ENCODE measurements around the gene COG5. TPM values are rescaled to one million over a fixed set of nuclear protein-coding genes. Genes with fewer than 3 reads are reported as not detected.

Gene COG5
- total RNA-seq, 1 experiment from 2014 or later, result 32.2 TPM

GRCh38 chr7:107396081-107396480 is 167.6 kb downstream of the COG5 start:
- H3K9me3 ChIP-seq (ENCODE audit: low read depth, low read length, poor library complexity, severe bottlenecking), result no peaks in the 10 kb centered on the region
- intact Hi-C loops (cut with micrococcal nuclease; ENCODE audit: unreplicated experiment), result no loop called here
- H3K36me3 ChIP-seq (ENCODE audit: insufficient read depth, low read length, poor library complexity, severe bottlenecking), result no peaks in the 10 kb centered on the region
- H3K27me3 ChIP-seq (replicated peaks; ENCODE audit: insufficient read depth, low read depth, low read length, poor library complexity), result no peaks in the 10 kb centered on the region
- TF ChIP-seq EZH2 (IDR thresholded peaks at IDR 0.05; ENCODE audit: borderline replicate concordance, low read depth, low read length, poor library complexity, severe bottlenecking) (no peak), CTCF (conservative IDR thresholded peaks at IDR 0.05; ENCODE audit: low read depth, low read length) (no peak)
- no peak overlapping the region for H3K4me3 ChIP-seq (ENCODE audit: low read depth, low read length, poor library complexity, severe bottlenecking)
- ChIA-PET CTCF (no interaction called here), POLR2A (ENCODE audit: low non-redundant PET) (no interaction called here)
- BruUV-seq (replicated peaks), result no TSS peak
- DNase-seq (ENCODE audit: low spot score), result no peak
- no peaks in the 10 kb centered on the region for H3K4me1 ChIP-seq (ENCODE audit: insufficient read depth, low read length, poor library complexity, severe bottlenecking)
- H3K27ac ChIP-seq (ENCODE audit: low read depth, low read length, poor library complexity, severe bottlenecking), result no peak overlapping the region

GRCh38 chr7:107394831-107395230 is 168.9 kb downstream of the COG5 start:
- ChIA-PET CTCF (no interaction called here), POLR2A (ENCODE audit: low non-redundant PET) (no interaction called here)
- no peaks in the 10 kb centered on the region for H3K27me3 ChIP-seq (replicated peaks; ENCODE audit: insufficient read depth, low read depth, low read length, poor library complexity)
- intact Hi-C loops (cut with micrococcal nuclease; ENCODE audit: unreplicated experiment), result no loop called here
- no peak overlapping the region for H3K27ac ChIP-seq (ENCODE audit: low read depth, low read length, poor library complexity, severe bottlenecking)
- TF ChIP-seq CTCF (conservative IDR thresholded peaks at IDR 0.05; ENCODE audit: low read depth, low read length), result no peak
- no peak for TF ChIP-seq EZH2 (IDR thresholded peaks at IDR 0.05; ENCODE audit: borderline replicate concordance, low read depth, low read length, poor library complexity, severe bottlenecking)
- H3K4me3 ChIP-seq (ENCODE audit: low read depth, low read length, poor library complexity, severe bottlenecking), result no peak overlapping the region
- no TSS peak for BruUV-seq (replicated peaks)
- DNase-seq (ENCODE audit: low spot score), result no peak
- H3K36me3 ChIP-seq (ENCODE audit: insufficient read depth, low read length, poor library complexity, severe bottlenecking), result no peaks in the 10 kb centered on the region
- H3K4me1 ChIP-seq (ENCODE audit: insufficient read depth, low read length, poor library complexity, severe bottlenecking), result no peaks in the 10 kb centered on the region
- H3K9me3 ChIP-seq (ENCODE audit: low read depth, low read length, poor library complexity, severe bottlenecking), result no peaks in the 10 kb centered on the region

GRCh38 chr7:107394276-107394675 is 169.4 kb downstream of the COG5 start:
- H3K4me3 ChIP-seq (ENCODE audit: low read depth, low read length, poor library complexity, severe bottlenecking), result no peak overlapping the region
- ChIA-PET POLR2A (ENCODE audit: low non-redundant PET) (no interaction called here), CTCF (no interaction called here)
- H3K36me3 ChIP-seq (ENCODE audit: insufficient read depth, low read length, poor library complexity, severe bottlenecking), result no peaks in the 10 kb centered on the region
- TF ChIP-seq EZH2 (IDR thresholded peaks at IDR 0.05; ENCODE audit: borderline replicate concordance, low read depth, low read length, poor library complexity, severe bottlenecking) (no peak), CTCF (conservative IDR thresholded peaks at IDR 0.05; ENCODE audit: low read depth, low read length) (no peak)
- no peaks in the 10 kb centered on the region for H3K27me3 ChIP-seq (replicated peaks; ENCODE audit: insufficient read depth, low read depth, low read length, poor library complexity)
- H3K9me3 ChIP-seq (ENCODE audit: low read depth, low read length, poor library complexity, severe bottlenecking), result no peaks in the 10 kb centered on the region
- BruUV-seq (replicated peaks), result no TSS peak
- intact Hi-C loops (cut with micrococcal nuclease; ENCODE audit: unreplicated experiment), result no loop called here
- no peak overlapping the region for H3K27ac ChIP-seq (ENCODE audit: low read depth, low read length, poor library complexity, severe bottlenecking)
- no peaks in the 10 kb centered on the region for H3K4me1 ChIP-seq (ENCODE audit: insufficient read depth, low read length, poor library complexity, severe bottlenecking)
- no peak for DNase-seq (ENCODE audit: low spot score)
